B cell (primary cell): ENCODE measurements around the gene CCNL1. TPM values are rescaled to one million over a fixed set of nuclear protein-coding genes. Genes with fewer than 3 reads are reported as not detected.

Experiments used
- ATAC-seq: fragments of 200-7000 bp; cut with Tn5 transposase; one replicate; pipeline ENCODE4 v1.10.0; 2021; ENCODE audit warnings: low read depth, mild to moderate bottlenecking, moderate number of reproducible peaks, moderate library complexity
- CTCF ChIA-PET: fragments of 350-600 bp; sonication (Branson Sonifier 250); formaldehyde crosslinking; loops from one replicate; lab custom pipeline; 2021; ENCODE audit warnings: antibody characterized with exemption, inconsistent platforms; lab: Charles Lee
- POLR2A ChIA-PET: fragments of 350-600 bp; sonication (Branson Sonifier 250); formaldehyde crosslinking; loops from one replicate; lab custom pipeline; 2021; ENCODE audit warnings: antibody characterized with exemption; lab: Charles Lee
- DNase-seq: peaks from one replicate; pipeline ENCODE4 v3.0.0; 2013
- H2AFZ ChIP-seq: 2 replicates; pipeline ENCODE4 v1.6.1; 2012; ENCODE audit warnings: mild to moderate bottlenecking, low read depth, low read length; ENCODE audit not compliant: insufficient read depth, poor library complexity, severe bottlenecking
- H3K27ac ChIP-seq, 2 donors: 1 replicate in 1 of 2; 2 replicates in 1 of 2; pipeline ENCODE4 v1.5.1; 2012 to 2013; ENCODE audit warnings: low read length in 2 of 2, mild to moderate bottlenecking in 2 of 2, moderate library complexity in 1 of 2
- H3K27me3 ChIP-seq, 4 experiments: fragments of 200-600 bp in 1 of 4; sonication (generic) in 1 of 4; replicated peaks in 1 of 4; 1 replicate in 2 of 4; 2 replicates in 2 of 4; pipeline versions ENCODE4 v1.6.1 to v1.7.0; 2013 to 2016; ENCODE audit warnings: low read length in 3 of 4, mild to moderate bottlenecking in 2 of 4, mixed read lengths in 1 of 4, moderate library complexity in 1 of 4; ENCODE audit not compliant: insufficient read depth in 4 of 4, control insufficient read depth in 3 of 4; ENCODE audit errors: control extremely low read depth in 1 of 4
- H3K36me3 ChIP-seq, 2 experiments: replicated peaks in 1 of 2; 1 replicate in 1 of 2; 2 replicates in 1 of 2; pipeline versions ENCODE4 v1.6.1 to v1.7.1; 2013; ENCODE audit warnings: low read length in 1 of 2; ENCODE audit not compliant: insufficient read depth in 2 of 2, control insufficient read depth in 1 of 2; ENCODE audit errors: control extremely low read depth in 1 of 2, extremely low read depth in 1 of 2
- H3K4me1 ChIP-seq, 2 donors: fragments of 200-600 bp in 1 of 2; sonication (generic) in 1 of 2; 1 replicate in 1 of 2; 2 replicates in 1 of 2; pipeline versions ENCODE4 v1.5.1 to v1.6.1; 2013 to 2017; ENCODE audit warnings: low read length in 2 of 2; ENCODE audit not compliant: control insufficient read depth in 2 of 2, insufficient read depth in 2 of 2
- H3K4me2 ChIP-seq: replicated peaks from 2 replicates; pipeline ENCODE3; 2012; ENCODE audit warnings: mild to moderate bottlenecking, low read depth, low read length; ENCODE audit not compliant: poor library complexity, severe bottlenecking
- H3K4me3 ChIP-seq, 5 experiments: fragments of 200-600 bp in 1 of 5; sonication (generic) in 1 of 5; 1 replicate in 3 of 5; 2 replicates in 2 of 5; pipeline versions ENCODE4 v1.5.1 to v1.7.0; 2011 to 2016; ENCODE audit warnings: low read length in 4 of 5, mild to moderate bottlenecking in 4 of 5, low read depth in 2 of 5, control low read depth in 1 of 5, moderate library complexity in 1 of 5; ENCODE audit not compliant: insufficient read depth in 1 of 5; ENCODE audit errors: control extremely low read depth in 1 of 5, extremely low read depth in 1 of 5
- H3K79me2 ChIP-seq: fragments of 200-600 bp; sonication (generic); one replicate; pipeline ENCODE4 v1.6.0; 2016; ENCODE audit warnings: low read length; ENCODE audit not compliant: control insufficient read depth, insufficient read depth
- H3K9ac ChIP-seq: fragments of 200-600 bp; sonication (generic); 2 replicates; pipeline ENCODE4 v1.6.1; 2017; ENCODE audit warnings: mild to moderate bottlenecking, low read length, moderate library complexity
- H3K9me3 ChIP-seq, 3 donors: one replicate each; pipeline versions ENCODE4 v1.6.1 to v1.7.1; 2013; ENCODE audit warnings: low read length in 2 of 3; ENCODE audit not compliant: control insufficient read depth in 2 of 3, insufficient read depth in 1 of 3; ENCODE audit errors: control extremely low read depth in 1 of 3
- H4K20me1 ChIP-seq: 2 replicates; pipeline ENCODE4 v1.6.0; 2012; ENCODE audit warnings: mild to moderate bottlenecking, low read length; ENCODE audit not compliant: insufficient read depth, control insufficient read depth, poor library complexity, severe bottlenecking
- H3K27ac Mint-ChIP-seq: one replicate; pipeline ENCODE4 v1.8.0; 2021; ENCODE audit warnings: mixed read lengths
- H3K27me3 Mint-ChIP-seq: one replicate; pipeline ENCODE4 v1.8.0; 2021; ENCODE audit warnings: mixed read lengths
- H3K4me1 Mint-ChIP-seq: one replicate; pipeline ENCODE4 v1.8.0; 2021; ENCODE audit warnings: mixed read lengths
- H3K4me3 Mint-ChIP-seq: one replicate; pipeline ENCODE4 v1.8.0; 2021; ENCODE audit warnings: mixed read lengths
- H3K9me3 Mint-ChIP-seq: one replicate; pipeline ENCODE4 v1.8.0; 2022; ENCODE audit warnings: mixed read lengths; ENCODE audit not compliant: insufficient read depth
- CTCF ChIP-seq: fragments of 200-600 bp; IDR thresholded peaks from one replicate; pipeline ENCODE4 v1.8.0; 2022; ENCODE audit warnings: antibody characterized with exemption, mild to moderate bottlenecking
- EZH2 ChIP-seq: IDR thresholded peaks from 2 replicates; pipeline ENCODE4 v1.6.1; 2012; ENCODE audit warnings: borderline replicate concordance, low read depth, mild to moderate bottlenecking, moderate library complexity, low read length; ENCODE audit not compliant: insufficient read depth, poor library complexity, severe bottlenecking
- WGBS: methylation state at CpG from one replicate; pipeline ENCODE4 v1.1.5; 2013; ENCODE audit warnings: missing lambda C conversion rate; ENCODE audit not compliant: insufficient coverage; 5-methylcytosine and 5-hydroxymethylcytosine counted together
- intact Hi-C: fragments of 100-400 bp; cut with micrococcal nuclease; formaldehyde crosslinking; loops from one replicate; pipeline ENCODE4 v1.10.0; 2022
- polyA plus RNA-seq: library from polyadenylated mRNA; depleted of rRNA; stranded (reverse); fragments of >200 nt; gene quantifications from 2 replicates; pipeline ENCODE4 v1.2.3, GENCODE V29; 2012
- total RNA-seq, 2 donors: library from RNA; stranded (reverse); fragments of 120-200 nt in 1 of 2; gene quantifications; 1 replicate in 1 of 2; 2 replicates in 1 of 2; pipeline versions ENCODE4 v1.2.3 to v1.2.4, GENCODE V29; 2013 to 2022

CCNL1 gene
- total and polyA plus RNA-seq, 2 donors (not counting 1 experiment from before 2014, with no cell fraction given), result 322 to 655 TPM

GRCh38 chr3:157154563-157155330 lies 5.2 kb downstream of the CCNL1 start:
- H3K9ac ChIP-seq, result no peak overlapping the region
- H3K36me3 ChIP-seq, result peaks cover 36 to 89% of the 10 kb centered on the region in 2 experiments
- ATAC-seq (no peak), DNase-seq (no peak)
- no peak overlapping the region for H3K4me3 ChIP-seq
- peaks cover 29 to 48% of the 10 kb centered on the region in 2 donors for H3K4me1 ChIP-seq
- intact Hi-C loops, result loop anchor here (5.0 kb wide), 1 partner anchor 1282 kb away; the partner anchor contains the start of gene GMPS
- H3K79me2 ChIP-seq, result peaks cover 61% of the 10 kb centered on the region
- ChIA-PET CTCF (interaction anchor here (0.9 to 2.4 kb wide), 3 partner anchors 17 to 84 kb away, joined by 3 to 10 read pairs (median 8); no protein-coding TSS in a partner anchor), POLR2A (interaction anchor here (1.0 kb wide), 1 partner anchor 20 kb away, joined by 3 read pairs; no protein-coding TSS in a partner anchor)
- no peaks in the 10 kb centered on the region for H3K27me3 Mint-ChIP-seq
- no peaks in the 10 kb centered on the region for H3K9me3 ChIP-seq
- H3K9me3 Mint-ChIP-seq, result no peaks in the 10 kb centered on the region
- H3K4me2 ChIP-seq, result peak overlapping the region; percentile 20
- 100% methylated on average over 2 of the region's 6 CpGs for WGBS
- H3K27me3 ChIP-seq, result no peaks in the 10 kb centered on the region
- no peak overlapping the region for H3K27ac Mint-ChIP-seq
- H3K4me1 Mint-ChIP-seq, result peaks cover 47% of the 10 kb centered on the region
- TF ChIP-seq EZH2 (no peak), CTCF (no peak)
- H2AFZ ChIP-seq, result no peak overlapping the region
- no peak overlapping the region for H3K27ac ChIP-seq
- peaks cover 86% of the 10 kb centered on the region for H4K20me1 ChIP-seq
- H3K4me3 Mint-ChIP-seq, result peak overlapping the region; percentile 49

- Histone ChIP-seq H3K36me3 (peaks cover 29 to 96% of the 10 kb centered on the region in 2 experiments), H3K27me3 (no peaks in the 10 kb centered on the region), H3K79me2 (peaks cover 43% of the 10 kb centered on the region), H3K9ac (no peak overlapping the region), H4K20me1 (peaks cover 75% of the 10 kb centered on the region), H3K4me2 (no peak overlapping the region), H2AFZ (no peak overlapping the region), H3K4me3 (no peak overlapping the region), H3K4me1 (peaks cover 16 to 36% of the 10 kb centered on the region in 2 donors), H3K9me3 (no peaks in the 10 kb centered on the region), H3K27ac (no peak overlapping the region)
- Mint-ChIP-seq H3K4me1 (peaks cover 36% of the 10 kb centered on the region), H3K27ac (no peak overlapping the region), H3K27me3 (no peaks in the 10 kb centered on the region), H3K4me3 (no peak overlapping the region), H3K9me3 (no peaks in the 10 kb centered on the region)
- intact Hi-C loops, result no loop called here
- DNase-seq, result no peak
- WGBS, result no CpG with 5 or more reads among the region's 1 CpG
- ATAC-seq, result no peak
- ChIA-PET POLR2A (interaction anchor here (1.2 kb wide), 1 partner anchor 22 kb away, joined by 3 read pairs; no protein-coding TSS in a partner anchor), CTCF (interaction anchor here (1.3 kb wide), 1 partner anchor 16 kb away, joined by 3 read pairs; no protein-coding TSS in a partner anchor)
- no peak for TF ChIP-seq CTCF
- TF ChIP-seq EZH2, result no peak
These were observed 7.0 kb downstream of the CCNL1 start for GRCh38 chr3:157152930-157153329.
